ENCODE measurements around the gene CT45A1.
"Not testable (repeated sequence)": the region's sequence is repeated elsewhere in the genome, so short reads cannot be mapped to it uniquely, and the experiment has no call there.

CT45A1 gene, protein sequence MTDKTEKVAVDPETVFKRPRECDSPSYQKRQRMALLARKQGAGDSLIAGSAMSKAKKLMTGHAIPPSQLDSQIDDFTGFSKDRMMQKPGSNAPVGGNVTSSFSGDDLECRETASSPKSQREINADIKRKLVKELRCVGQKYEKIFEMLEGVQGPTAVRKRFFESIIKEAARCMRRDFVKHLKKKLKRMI

DNA sequence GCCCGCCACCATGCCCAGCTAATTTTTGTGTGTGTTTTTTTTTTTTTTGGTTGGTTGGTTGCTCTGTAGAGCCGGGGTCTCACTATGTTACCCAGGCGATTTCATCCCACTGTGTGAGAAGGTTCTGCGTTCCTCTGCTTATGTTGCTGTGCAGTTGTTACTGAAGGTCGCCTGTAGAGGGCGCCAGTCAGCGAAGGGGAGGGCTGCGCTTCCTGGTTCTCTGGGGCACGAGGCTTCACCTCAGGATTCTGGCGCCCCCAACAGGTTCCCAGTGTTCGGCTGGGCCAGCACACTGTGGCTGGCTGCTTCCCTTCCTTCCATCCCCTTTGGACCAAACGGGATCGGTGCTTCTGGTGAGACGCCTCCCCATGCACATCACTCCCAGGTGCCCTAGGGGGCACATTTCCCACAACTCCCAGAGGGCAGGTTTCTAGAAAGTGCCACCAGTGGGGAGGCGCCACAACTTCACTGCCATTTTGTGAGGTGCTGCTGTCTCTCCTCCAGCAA lies at the start of gene CT45A1:
TSS of gene CT45A1 (plus strand) at position 457 of the 507 bp plus-strand sequence. CDS start 5,302 bp downstream, outside the sequence.
- not testable (repeated sequence) for DNase-seq (ENCODE audit: low read depth)

DNA sequence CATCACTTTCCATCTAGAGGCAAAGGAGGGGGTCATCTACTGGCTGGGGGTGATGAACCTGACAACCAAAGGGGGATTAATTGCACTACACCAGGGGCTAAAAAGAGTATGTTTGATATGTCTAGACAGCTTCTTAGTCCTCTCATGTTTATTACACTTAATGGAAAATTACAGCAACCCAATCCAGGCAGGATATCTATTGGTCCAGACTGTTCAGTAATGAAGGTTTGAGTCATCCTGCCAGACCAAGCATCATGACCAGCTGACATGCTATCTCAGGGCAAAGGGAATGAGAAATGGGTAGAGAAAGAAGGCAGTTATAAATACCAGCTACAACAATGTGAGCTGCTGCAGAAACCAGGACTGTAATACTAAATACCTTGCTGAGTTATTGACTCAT lies 40.5 kb upstream of the CT45A1 start:
- DNase-seq (ENCODE audit: low read depth): not testable (repeated sequence)

DNA sequence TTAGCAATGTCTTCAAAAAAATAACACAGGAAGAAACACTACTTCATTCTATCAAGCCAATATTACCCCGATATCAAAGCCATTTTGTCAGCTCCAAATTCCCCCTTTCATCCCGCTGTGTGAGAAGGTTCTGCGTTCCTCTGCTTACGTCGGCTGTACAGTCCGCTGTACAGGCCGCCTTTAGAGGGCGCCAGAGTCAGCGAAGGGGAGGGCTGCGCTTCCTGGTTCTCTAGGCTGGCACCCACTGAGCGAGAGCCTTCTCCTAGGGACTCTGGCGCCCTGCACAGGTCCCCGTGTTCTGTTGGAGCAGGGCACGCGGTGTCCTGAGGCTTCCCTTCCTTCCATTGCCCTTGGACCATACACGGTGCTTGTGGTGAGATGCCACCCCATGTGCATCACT lies 25.3 kb upstream of the CT45A1 start:
- no peak for DNase-seq (ENCODE audit: low read depth)

DNA sequence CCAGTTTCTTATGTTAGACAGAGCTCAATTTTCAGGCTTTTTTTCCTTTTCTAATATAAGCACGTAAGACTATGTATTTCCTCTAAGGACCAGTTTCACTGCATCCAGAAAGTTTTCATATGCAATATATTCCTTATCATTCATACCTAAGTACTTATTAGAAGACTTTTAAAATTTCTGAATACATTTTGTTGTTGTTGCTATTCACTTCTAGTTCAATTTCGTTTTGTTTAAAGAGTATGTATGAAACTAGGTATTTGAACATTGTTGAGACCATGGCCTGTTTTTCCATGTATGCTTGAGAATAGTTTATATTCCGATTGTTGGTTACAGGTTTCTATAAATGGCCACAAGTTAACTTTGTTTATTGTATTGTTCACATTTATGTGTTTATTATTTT lies 18.0 kb upstream of the CT45A1 start:
- no peak for DNase-seq (ENCODE audit: low read depth)

DNA sequence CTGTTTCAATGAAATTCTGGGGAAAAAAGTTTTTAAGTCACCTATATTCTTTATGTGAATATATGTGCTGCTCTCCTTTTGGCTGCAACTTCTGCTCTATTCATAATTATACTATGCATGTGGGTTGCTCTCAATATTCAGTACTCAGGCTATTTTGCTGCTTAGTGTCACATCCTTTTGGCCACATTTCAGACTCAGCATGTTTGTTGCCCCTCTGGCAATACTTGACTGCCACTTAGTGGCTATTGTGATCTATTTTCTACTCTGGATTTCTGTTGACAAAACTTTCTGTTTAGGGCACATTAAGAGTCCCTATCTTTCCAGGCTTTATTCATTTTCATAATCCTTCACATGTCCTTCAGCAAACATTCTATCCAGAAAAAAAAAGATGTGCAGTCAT lies 15.8 kb upstream of the CT45A1 start:
- DNase-seq (ENCODE audit: low read depth): no peak

DNA sequence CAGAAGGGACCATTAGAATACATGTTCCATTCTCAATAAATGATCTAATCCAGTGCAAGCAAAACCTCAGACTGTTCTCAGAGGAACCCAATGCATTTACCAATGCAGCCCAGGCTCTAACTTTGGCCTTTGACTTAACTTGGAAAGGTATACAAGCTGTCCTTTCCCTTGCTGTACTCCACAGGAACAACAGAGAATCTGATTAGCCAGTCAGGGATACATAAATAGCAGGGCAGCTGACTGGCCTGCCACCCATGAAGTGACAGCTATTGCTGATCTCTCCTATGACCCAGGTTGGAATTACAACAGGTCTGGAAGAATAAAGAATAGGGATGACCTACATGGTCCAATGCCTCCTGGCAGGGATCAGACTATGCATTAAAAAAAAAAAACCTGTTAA lies 14.5 kb upstream of the CT45A1 start:
- no peak for DNase-seq (ENCODE audit: low read depth)

DNA sequence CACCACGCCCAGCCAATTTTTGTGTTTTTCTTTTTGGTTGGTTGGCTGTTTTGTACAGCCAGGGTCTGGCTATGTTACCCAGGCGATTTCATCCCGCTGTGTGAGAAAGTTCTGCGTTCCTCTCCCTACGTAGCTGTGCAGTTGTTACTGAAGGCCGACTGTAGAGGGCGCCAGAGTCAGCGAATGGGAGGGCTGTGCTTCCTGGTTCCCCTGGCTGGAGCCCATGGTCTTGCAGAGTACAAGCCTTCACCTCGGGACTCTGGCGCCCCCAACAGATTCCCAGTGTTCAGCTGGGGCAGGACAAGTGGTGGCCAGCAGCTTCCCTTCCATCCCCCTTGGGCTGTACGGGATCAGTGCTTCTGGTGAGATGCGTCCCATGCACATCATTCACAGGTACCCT lies 5.6 kb upstream of the CT45A1 start:
- no peak for DNase-seq (ENCODE audit: low read depth)

DNA sequence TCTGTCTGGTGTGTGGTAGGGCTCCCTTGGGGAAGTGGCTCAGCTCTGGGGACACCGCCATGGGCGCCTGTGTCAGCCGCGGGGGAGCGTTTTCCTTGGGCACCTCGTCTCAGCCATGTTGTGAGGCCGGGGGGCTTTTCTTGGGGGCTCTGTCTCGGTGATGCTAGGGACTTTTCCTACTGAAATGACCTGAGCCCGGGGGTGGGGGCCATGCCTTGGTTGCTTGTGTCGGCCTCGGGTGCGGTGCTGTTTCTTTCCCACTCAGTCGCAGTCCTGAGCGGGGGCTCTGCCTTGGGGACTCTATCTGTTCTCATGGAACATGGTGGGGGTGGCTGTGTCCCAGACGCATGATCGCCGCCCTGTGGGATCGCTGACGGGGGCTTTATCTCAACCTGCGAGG lies 356 bp downstream of the CT45A1 start:
- no peak for DNase-seq (ENCODE audit: low read depth)

DNA sequence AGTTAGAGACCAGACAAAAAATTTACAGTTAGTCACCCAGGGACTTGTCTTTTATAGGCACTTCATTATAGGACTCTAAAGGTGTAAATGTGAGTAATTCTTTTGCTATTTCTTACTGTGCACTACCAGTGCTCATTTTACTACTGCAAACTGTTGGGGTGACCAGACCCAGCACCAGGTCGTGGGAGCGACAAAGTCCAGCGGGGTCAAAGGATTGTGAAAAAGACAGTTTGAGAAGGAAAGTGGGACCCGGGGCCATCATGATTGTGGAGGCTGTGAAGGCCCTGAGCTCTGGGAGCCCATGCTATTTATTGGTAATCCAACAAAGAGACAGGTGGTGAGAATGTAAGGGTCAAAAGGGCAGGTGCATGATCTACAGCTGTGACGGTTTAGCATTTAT lies 21.2 kb downstream of the CT45A1 start:
- not testable (repeated sequence) for DNase-seq (ENCODE audit: low read depth)

DNA sequence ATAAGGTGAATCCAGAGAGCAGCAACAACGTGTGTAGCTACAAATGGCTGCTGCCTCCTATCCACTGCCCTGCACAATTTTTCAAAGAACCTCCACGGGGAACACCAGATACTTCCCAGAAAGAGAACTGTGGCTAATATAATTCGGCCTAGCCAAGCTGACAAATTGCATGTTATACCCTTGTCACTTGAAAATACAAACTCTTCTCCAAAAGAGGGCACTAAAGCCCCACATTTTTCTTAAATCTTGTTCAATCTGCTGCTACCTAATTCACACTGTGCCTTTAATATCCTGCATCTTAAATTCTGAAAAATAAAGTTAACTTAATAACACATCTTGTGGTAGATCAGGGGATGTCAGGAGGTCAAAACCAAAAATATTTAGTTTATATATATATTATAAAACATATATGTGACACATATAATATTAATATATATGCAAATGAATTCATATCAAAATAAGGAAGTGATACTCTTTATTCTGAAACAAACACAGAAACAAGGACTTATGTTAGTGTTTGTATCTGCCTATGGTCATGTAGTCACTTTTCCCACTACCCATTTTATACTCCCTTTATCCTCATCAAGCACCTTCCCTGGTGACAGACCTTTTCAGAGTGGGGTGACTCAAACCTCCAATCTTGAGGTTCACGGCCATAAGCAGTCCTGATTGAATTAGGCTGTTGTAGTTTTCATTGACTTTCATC lies 24.1 kb downstream of the CT45A1 start:
- DNase-seq (ENCODE audit: low read depth): no peak

DNA sequence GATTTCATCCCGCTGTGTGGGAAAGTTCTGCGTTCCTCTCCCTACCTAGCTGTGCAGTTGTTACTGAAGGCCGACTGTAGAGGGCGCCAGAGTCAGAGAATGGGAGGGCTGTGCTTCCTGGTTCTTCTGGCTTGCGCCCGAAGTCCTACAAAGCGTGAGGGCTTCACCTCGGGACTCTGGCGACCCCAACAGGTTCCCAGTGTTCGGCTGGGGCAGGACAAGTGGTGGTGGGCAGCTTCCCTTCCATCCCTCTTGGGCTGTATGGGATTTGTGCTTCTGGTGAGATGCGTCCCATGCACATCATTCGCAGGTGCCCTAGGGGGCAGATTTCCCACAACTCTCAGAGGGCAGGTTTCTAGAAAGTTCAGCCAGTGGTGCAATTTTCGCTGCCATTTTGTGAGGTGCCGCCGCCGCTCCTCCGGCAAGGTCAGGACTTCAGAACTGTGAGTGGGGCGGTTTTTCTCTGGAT lies 27.3 kb downstream of the CT45A1 start:
- DNase-seq (ENCODE audit: low read depth): no peak

DNA sequence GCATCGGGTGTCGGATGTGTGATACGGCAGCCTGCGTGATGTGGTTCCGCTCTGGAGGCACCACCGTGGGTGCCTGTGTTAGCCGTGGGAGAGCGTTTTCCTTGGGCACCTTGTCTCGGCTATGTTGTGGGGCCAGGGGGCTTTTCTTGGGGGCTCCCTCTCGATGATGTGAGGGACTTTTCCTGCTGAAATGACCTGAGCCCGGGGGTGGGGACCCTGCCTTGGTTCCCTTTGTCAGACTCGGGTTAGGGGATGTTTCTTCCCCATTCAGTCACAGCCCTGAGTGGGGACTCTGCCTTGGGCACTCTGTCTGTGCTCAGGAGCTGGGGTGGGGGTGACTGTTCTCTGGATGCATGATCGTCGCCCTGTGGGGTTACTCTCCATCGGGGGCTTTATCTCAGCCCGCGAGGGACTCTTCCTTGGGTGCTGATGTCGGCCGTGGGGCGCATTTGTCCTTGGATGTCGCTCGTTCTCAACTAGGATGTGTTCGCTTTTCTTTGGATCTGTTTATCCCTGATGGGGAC lies 27.8 kb downstream of the CT45A1 start:
- no peak for DNase-seq (ENCODE audit: low read depth)

DNA sequence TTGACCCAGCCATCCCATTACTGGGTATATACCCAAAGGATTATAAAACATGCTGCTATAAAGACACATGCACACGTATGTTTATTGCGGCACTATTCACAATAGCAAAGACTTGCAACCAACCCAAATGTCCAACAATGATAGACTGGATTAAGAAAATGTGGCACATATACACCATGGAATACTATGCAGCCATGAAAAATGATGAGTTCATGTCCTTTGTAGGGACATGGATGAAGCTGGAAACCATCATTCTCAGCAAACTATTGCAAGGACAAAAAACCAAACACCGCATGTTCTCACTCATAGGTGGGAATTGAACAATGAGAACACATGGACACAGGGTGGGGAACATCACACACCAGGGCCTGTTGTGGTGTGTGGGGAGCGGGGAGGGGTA lies 31.3 kb downstream of the CT45A1 start:
- not testable (repeated sequence) for DNase-seq (ENCODE audit: low read depth)

DNA sequence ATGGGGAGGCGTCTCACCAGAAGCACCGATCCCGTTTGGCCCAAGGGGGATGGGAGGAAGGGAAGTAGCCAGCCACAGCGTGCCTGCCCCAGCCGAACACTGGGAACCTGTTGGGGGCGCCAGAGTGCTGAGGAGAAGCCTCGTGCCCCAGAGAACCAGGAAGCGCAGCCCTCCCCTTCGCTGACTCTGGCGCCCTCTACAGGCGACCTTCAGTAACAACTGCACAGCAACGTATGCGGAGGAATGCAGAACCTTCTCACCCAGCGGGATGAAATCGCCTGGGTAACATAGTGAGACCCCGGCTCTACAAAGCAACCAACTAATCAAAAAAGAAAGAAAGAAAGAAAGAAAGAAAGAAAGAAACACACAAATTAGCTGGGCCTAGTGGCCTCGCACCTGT lies 54.7 kb downstream of the CT45A1 start, which contains the start of gene CT45A3:
TSS of gene CT45A3 (minus strand) at position 101 of the 400 bp plus-strand sequence. CDS start 3,747 bp downstream, outside the sequence.
- DNase-seq (ENCODE audit: low read depth): not testable (repeated sequence)
